Retinal pigment epithelial cell (primary cell): ENCODE measurements around the gene CASP5.

ENCODE experiments used
- DNase-seq: peaks from one replicate; pipeline ENCODE4 v3.0.0-alpha.2; 2010; ENCODE audit warnings: low read depth
- H3K4me3 ChIP-seq: 2 replicates; pipeline ENCODE4 v1.5.1; 2011; ENCODE audit warnings: mild to moderate bottlenecking, low read length, control low read depth, moderate library complexity
- CTCF ChIP-seq: conservative IDR thresholded peaks from 2 replicates; pipeline ENCODE4 v1.5.1; 2011; ENCODE audit warnings: low read depth, low read length, control low read depth, inconsistent platforms

Gene CASP5

GRCh38 chr11:105000797-105001196, 22.2 kb downstream of the CASP5 start:
- no peak overlapping the region for H3K4me3 ChIP-seq
- peak; percentile 49 for TF ChIP-seq CTCF
- DNase-seq: no peak

GRCh38 chr11:105000167-105000566, 22.8 kb downstream of the CASP5 start:
- DNase-seq: no peak
- peak; percentile 21 for TF ChIP-seq CTCF
- H3K4me3 ChIP-seq: no peak overlapping the region

- no peak for DNase-seq
- H3K4me3 ChIP-seq: no peak overlapping the region
- TF ChIP-seq CTCF: no peak
Observed at GRCh38 chr11:104999721-105000120, 23.2 kb downstream of the CASP5 start.

- no peak for DNase-seq
- no peak overlapping the region for H3K4me3 ChIP-seq
- no peak for TF ChIP-seq CTCF
Observed at GRCh38 chr11:104997288-104997687, 25.7 kb downstream of the CASP5 start.

- TF ChIP-seq CTCF: no peak
- no peak for DNase-seq
- H3K4me3 ChIP-seq: no peak overlapping the region
Observed at GRCh38 chr11:104995001-104995408, 28.0 kb downstream of the CASP5 start.

- TF ChIP-seq CTCF: no peak
- H3K4me3 ChIP-seq: no peak overlapping the region
- no peak for DNase-seq
Observed at GRCh38 chr11:104992781-104993180, 30.2 kb downstream of the CASP5 start.

- H3K4me3 ChIP-seq: no peak overlapping the region
- TF ChIP-seq CTCF: no peak
- DNase-seq: no peak
Observed at GRCh38 chr11:104991994-104992393, 31.0 kb downstream of the CASP5 start.
